Endodermal cell (in vitro differentiated cells): Measurements from ENCODE around the gene PRPSAP1. TPM values are rescaled to one million over a fixed set of nuclear protein-coding genes. Genes with fewer than 3 reads are reported as not detected.
A peak's percentile ranks its signal among the peaks of the same experiment; 100 is the strongest.

Experiments
- DNase-seq: peaks from one replicate; pipeline ENCODE4 v3.0.0-alpha.2; 2017
- H3K27ac ChIP-seq: 2 replicates; pipeline ENCODE4 v1.5.1; 2013; ENCODE audit warnings: mild to moderate bottlenecking, low read depth, low read length, moderate library complexity
- H3K27me3 ChIP-seq: 2 replicates; pipeline ENCODE4 v1.6.1; 2013; ENCODE audit warnings: mild to moderate bottlenecking, low read length, moderate library complexity; ENCODE audit not compliant: insufficient read depth, control insufficient read depth, poor library complexity, severe bottlenecking
- H3K36me3 ChIP-seq: 2 replicates; pipeline ENCODE4 v1.7.0; 2013; ENCODE audit warnings: mild to moderate bottlenecking, low read length, moderate library complexity; ENCODE audit not compliant: control insufficient read depth, insufficient read depth
- H3K4me1 ChIP-seq: one replicate; pipeline ENCODE4 v1.7.0; 2013; ENCODE audit warnings: low read length; ENCODE audit not compliant: control insufficient read depth, insufficient read depth
- H3K4me3 ChIP-seq: 2 replicates; pipeline ENCODE4 v1.5.1; 2013; ENCODE audit warnings: mild to moderate bottlenecking, low read length, moderate library complexity
- H3K9ac ChIP-seq: 2 replicates; pipeline ENCODE4 v1.6.1; 2013; ENCODE audit warnings: mild to moderate bottlenecking, low read length, moderate library complexity; ENCODE audit not compliant: poor library complexity, severe bottlenecking; ENCODE audit errors: extremely low read depth
- H3K9me3 ChIP-seq: 2 replicates; pipeline ENCODE4 v1.6.1; 2013; ENCODE audit warnings: mild to moderate bottlenecking, low read length, moderate library complexity; ENCODE audit not compliant: control insufficient read depth
- H3K27ac Mint-ChIP-seq: 2 replicates; pipeline ENCODE4 v1.8.0; 2020; ENCODE audit warnings: mixed read lengths
- H3K27me3 Mint-ChIP-seq: 2 replicates; pipeline ENCODE4 v1.8.0; 2021; ENCODE audit warnings: mild to moderate bottlenecking, mixed read lengths; ENCODE audit not compliant: insufficient read depth
- H3K36me3 Mint-ChIP-seq: 2 replicates; pipeline ENCODE4 v1.8.0; 2020; ENCODE audit warnings: low read depth, mixed read lengths
- H3K4me1 Mint-ChIP-seq: 2 replicates; pipeline ENCODE4 v1.8.0; 2020; ENCODE audit warnings: mixed read lengths
- H3K4me3 Mint-ChIP-seq: 2 replicates; pipeline ENCODE4 v1.8.0; 2020; ENCODE audit warnings: mild to moderate bottlenecking, moderate library complexity, mixed read lengths
- H3K9me3 Mint-ChIP-seq: 2 replicates; pipeline ENCODE4 v1.8.0; 2020; ENCODE audit warnings: mild to moderate bottlenecking, mixed read lengths
- WGBS, 2 experiments: methylation state at CpG; one replicate each; pipeline versions ENCODE4 v1.1.5 to v1.1.7; 2013; ENCODE audit warnings: missing lambda C conversion rate in 2 of 2, mixed read lengths in 1 of 2; ENCODE audit not compliant: insufficient coverage in 1 of 2, insufficient read length in 1 of 2; 5-methylcytosine and 5-hydroxymethylcytosine counted together
- total RNA-seq, 2 donors: library from RNA; stranded (reverse); fragmentation: NEBNext Ultra II Directional in 1 of 2; extraction: Animal tissue kit (Norgen Biotek cat#: 25700) in 1 of 2; gene quantifications; 2 replicates in 1 of 2; 3 replicates in 1 of 2; pipeline ENCODE4 v1.2.1, GENCODE V29; 2021
- TF ChIP-seq, protein P1 (sequence below): fragments of 200-600 bp; sonication (generic); conservative IDR thresholded peaks from 2 replicates; pipeline ENCODE4 v1.5.0; 2021; ENCODE audit warnings: antibody characterized with exemption, mild to moderate bottlenecking

Gene PRPSAP1
- total RNA-seq, 2 donors from 2014 or later = 60.9 to 89.8 TPM

DNA sequence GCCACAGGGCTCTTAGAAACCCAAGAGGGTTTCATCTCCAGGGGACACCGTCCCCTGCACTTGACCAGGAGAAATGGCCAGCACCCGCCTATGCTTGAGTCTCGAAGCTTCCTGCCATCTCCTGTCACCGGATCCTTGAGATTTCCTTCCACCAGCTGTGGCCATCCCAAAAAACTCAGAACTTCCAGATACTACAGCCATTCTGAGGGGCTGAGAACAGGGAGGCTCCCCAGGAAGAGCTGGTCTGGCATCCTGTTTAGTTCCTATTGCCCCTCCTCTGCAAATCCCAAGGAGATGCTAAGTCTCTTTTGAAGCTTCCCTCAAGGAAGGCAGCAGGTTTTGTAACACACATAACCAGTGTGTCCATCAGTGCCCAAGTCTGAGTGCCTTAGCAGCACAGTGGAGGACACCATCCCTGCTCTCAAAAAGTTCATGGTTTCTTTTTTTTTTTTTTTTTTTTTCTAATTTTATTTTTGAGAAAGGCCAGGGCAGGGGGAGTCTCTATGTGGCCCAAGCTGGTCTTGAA, 86.6 kb downstream of the PRPSAP1 start:
- H3K36me3 ChIP-seq = peaks cover 18% of the 10 kb centered on the region
- DNase-seq = no peak
- H3K27ac ChIP-seq = no peak overlapping the region
- 92 to 94% methylated on average over 4 of the region's 4 CpGs for whole genome bisulfite sequencing, 2 experiments
- Mint-ChIP-seq H3K27ac (peak overlapping the region; percentile 91), H3K4me3 (peak overlapping the region; percentile 79), H3K27me3 (no peaks in the 10 kb centered on the region), H3K36me3 (peaks cover 14% of the 10 kb centered on the region), H3K9me3 (no peaks in the 10 kb centered on the region), H3K4me1 (peaks cover 30% of the 10 kb centered on the region)
- peaks cover 19% of the 10 kb centered on the region for H3K4me1 ChIP-seq
- H3K27me3 ChIP-seq = no peaks in the 10 kb centered on the region
- no peaks in the 10 kb centered on the region for H3K9me3 ChIP-seq
- H3K4me3 ChIP-seq = peak overlapping the region; percentile 94
- H3K9ac ChIP-seq = peak overlapping the region; percentile 88
- TF ChIP-seq, protein P1, sequence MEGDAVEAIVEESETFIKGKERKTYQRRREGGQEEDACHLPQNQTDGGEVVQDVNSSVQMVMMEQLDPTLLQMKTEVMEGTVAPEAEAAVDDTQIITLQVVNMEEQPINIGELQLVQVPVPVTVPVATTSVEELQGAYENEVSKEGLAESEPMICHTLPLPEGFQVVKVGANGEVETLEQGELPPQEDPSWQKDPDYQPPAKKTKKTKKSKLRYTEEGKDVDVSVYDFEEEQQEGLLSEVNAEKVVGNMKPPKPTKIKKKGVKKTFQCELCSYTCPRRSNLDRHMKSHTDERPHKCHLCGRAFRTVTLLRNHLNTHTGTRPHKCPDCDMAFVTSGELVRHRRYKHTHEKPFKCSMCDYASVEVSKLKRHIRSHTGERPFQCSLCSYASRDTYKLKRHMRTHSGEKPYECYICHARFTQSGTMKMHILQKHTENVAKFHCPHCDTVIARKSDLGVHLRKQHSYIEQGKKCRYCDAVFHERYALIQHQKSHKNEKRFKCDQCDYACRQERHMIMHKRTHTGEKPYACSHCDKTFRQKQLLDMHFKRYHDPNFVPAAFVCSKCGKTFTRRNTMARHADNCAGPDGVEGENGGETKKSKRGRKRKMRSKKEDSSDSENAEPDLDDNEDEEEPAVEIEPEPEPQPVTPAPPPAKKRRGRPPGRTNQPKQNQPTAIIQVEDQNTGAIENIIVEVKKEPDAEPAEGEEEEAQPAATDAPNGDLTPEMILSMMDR = no peak

DNA sequence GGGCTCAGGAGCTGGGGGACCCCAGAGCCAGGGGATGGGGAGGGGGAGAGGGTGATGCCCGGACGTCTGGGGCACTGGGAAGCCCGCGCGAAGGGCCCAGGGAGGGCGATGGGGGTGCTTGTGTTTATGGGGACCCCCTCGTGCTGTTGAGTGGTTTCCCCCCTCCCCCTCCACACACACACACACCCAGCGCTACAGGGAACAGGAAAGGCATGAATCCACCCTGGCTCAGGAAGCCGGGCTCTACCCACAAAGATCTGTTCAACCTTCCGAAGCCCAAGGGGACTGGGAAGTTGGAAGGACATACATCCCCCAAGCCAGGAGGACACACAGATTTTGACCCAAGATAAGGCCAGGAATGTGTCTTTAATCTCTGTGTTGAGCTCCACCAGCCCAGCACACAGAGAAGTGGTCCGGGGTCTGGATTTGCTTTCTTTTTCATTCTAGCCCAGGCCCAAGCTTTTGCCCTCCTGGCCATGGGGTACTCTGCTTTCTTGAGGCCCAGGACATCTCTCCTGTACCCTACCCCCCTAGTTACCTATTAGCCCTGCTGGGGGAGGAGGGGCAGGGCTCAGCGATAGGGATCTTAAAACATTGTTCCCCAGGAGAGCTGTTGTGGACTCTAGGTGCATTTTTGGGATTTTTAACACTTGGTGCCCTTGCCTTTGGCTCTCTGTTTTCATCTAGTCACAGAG, 87.3 kb downstream of the PRPSAP1 start:
- Histone ChIP-seq H3K27me3 (no peaks in the 10 kb centered on the region), H3K27ac (peak overlapping the region; percentile 66), H3K36me3 (peaks cover 18% of the 10 kb centered on the region), H3K4me3 (peak overlapping the region; percentile 94), H3K9ac (peak overlapping the region; percentile 88), H3K4me1 (peaks cover 22% of the 10 kb centered on the region), H3K9me3 (no peaks in the 10 kb centered on the region)
- WGBS, 2 experiments = 16 to 33% methylated on average over 2 to 11 of the region's 12 CpGs
- Mint-ChIP-seq H3K9me3 (no peaks in the 10 kb centered on the region), H3K4me3 (peak overlapping the region; percentile 79), H3K27ac (peak overlapping the region; percentile 91), H3K36me3 (peaks cover 14% of the 10 kb centered on the region), H3K4me1 (peaks cover 30% of the 10 kb centered on the region), H3K27me3 (no peaks in the 10 kb centered on the region)
- no peak for DNase-seq
- TF ChIP-seq, protein P1 = no peak

DNA sequence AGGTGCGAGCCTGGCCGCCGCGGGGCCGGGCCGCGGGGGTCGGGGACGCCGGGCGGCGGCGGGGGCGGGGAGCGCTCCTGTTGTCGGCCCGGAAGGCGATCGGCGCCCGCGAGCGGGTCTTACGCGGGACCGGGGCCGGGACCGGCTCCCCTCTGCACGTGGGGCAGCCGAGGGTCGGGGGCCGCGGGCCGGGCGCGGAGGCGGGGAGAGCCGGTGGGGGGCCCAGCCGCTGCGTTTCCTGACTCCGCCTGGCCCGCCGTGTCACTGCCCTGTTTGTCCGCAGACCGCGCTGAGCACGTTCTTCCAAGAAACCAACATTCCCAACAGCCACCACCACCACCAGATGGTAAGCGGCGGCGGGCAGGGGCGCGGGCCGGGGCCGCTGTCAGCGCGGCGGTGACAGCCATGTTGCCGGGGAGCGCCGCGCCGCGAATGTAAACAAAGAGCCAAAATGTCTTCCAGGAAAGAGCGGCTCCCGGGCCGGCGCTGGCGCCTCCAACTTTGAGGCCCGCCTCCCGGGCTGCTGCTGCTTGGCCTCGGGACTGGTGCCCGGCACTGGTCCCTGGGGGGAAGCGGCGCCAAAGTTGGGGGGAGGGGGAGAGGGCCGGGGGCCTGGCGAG, 88.0 kb downstream of the PRPSAP1 start:
- TF ChIP-seq, protein P1 = no peak
- WGBS, 2 experiments = 0% methylated on average over 76 of the region's 76 CpGs; no CpG with 5 or more reads in 1 of the 2 experiments
- H3K9me3 Mint-ChIP-seq = no peaks in the 10 kb centered on the region
- H3K27me3 Mint-ChIP-seq = no peaks in the 10 kb centered on the region
- peak overlapping the region; percentile 79 for H3K4me3 Mint-ChIP-seq
- H3K36me3 Mint-ChIP-seq = peaks cover 14% of the 10 kb centered on the region
- Histone ChIP-seq H3K27ac (peak overlapping the region; percentile 66), H3K4me3 (peak overlapping the region; percentile 94), H3K36me3 (peaks cover 18% of the 10 kb centered on the region), H3K9ac (peak overlapping the region; percentile 88), H3K27me3 (no peaks in the 10 kb centered on the region), H3K4me1 (peaks cover 22% of the 10 kb centered on the region), H3K9me3 (no peaks in the 10 kb centered on the region)
- DNase-seq = peak; percentile 88
- H3K4me1 Mint-ChIP-seq = peaks cover 27% of the 10 kb centered on the region
- H3K27ac Mint-ChIP-seq = no peak overlapping the region
